HG03521 (cell line): ENCODE measurements around the gene RIT1.
A peak's percentile ranks its signal among the peaks of the same experiment; 100 is the strongest.
"Not testable (repeated sequence)": the region's sequence is repeated elsewhere in the genome, so short reads cannot be mapped to it uniquely, and the experiment has no call there.

Experiments used
- ATAC-seq: cut with Tn5 transposase; IDR thresholded peaks from one replicate; pipeline ENCODE4 v1.9.1; 2021; ENCODE audit warnings: mild to moderate bottlenecking, moderate library complexity; ENCODE audit not compliant: unreplicated experiment

RIT1 gene

GRCh38 chr1:155934097-155934935, 23.2 kb upstream of the RIT1 start, which contains the start of gene KHDC4:
TSS of gene KHDC4 (minus strand) at chr1:155934413. CDS start at chr1:155934373, 40 bp downstream.
- ATAC-seq = peak; percentile 93

GRCh38 chr1:155933591-155934096, 22.5 kb upstream of the RIT1 start:
- ATAC-seq = no peak

GRCh38 chr1:155932487-155932886, 21.3 kb upstream of the RIT1 start:
- ATAC-seq = no peak

GRCh38 chr1:155932081-155932480, 20.9 kb upstream of the RIT1 start:
- ATAC-seq = no peak

GRCh38 chr1:155931332-155932038, 20.3 kb upstream of the RIT1 start:
- ATAC-seq = no peak

GRCh38 chr1:155930725-155931124, 19.6 kb upstream of the RIT1 start:
- ATAC-seq = not testable (repeated sequence)

- no peak for ATAC-seq
Observed at GRCh38 chr1:155929057-155929456, 17.9 kb upstream of the RIT1 start.

GRCh38 chr1:155925506-155925905, 14.4 kb upstream of the RIT1 start:
- no peak for ATAC-seq

GRCh38 chr1:155920717-155921116, 9.6 kb upstream of the RIT1 start:
- no peak for ATAC-seq

GRCh38 chr1:155919801-155920200, 8.7 kb upstream of the RIT1 start:
- ATAC-seq = no peak

GRCh38 chr1:155918660-155919059, 7.5 kb upstream of the RIT1 start:
- no peak for ATAC-seq

GRCh38 chr1:155913969-155914757, 3.0 kb upstream of the RIT1 start:
- ATAC-seq = no peak

GRCh38 chr1:155912056-155912536, 947 bp upstream of the RIT1 start:
- ATAC-seq = no peak

GRCh38 chr1:155910621-155911121, 478 bp downstream of the RIT1 start:
- no peak for ATAC-seq

GRCh38 chr1:155909894-155910293, 1.3 kb downstream of the RIT1 start:
- ATAC-seq = no peak

GRCh38 chr1:155904261-155904660, 6.9 kb downstream of the RIT1 start:
- no peak for ATAC-seq

- no peak for ATAC-seq
Observed at GRCh38 chr1:155900161-155900560, 11.0 kb downstream of the RIT1 start.

- no peak for ATAC-seq
Observed at GRCh38 chr1:155899683-155900082, 11.5 kb downstream of the RIT1 start.

- ATAC-seq = no peak
Observed at GRCh38 chr1:155898888-155899287, 12.3 kb downstream of the RIT1 start.

GRCh38 chr1:155897746-155898145, 13.4 kb downstream of the RIT1 start:
- ATAC-seq = no peak

GRCh38 chr1:155896476-155896875, 14.7 kb downstream of the RIT1 start:
- ATAC-seq = not testable (repeated sequence)
